SK-N-SH treated with all-trans-retinoic acid at 6 μM for 48 hours (cell line): ENCODE results near the gene FAM216A.

Source experiments
- CSRNP3 ChIP-seq: fragments of 250-450 bp; sonication (Bioruptor Pico); IDR thresholded peaks from 2 replicates; pipeline ENCODE4 v1.5.1; 2021; ENCODE audit warnings: mild to moderate bottlenecking, moderate library complexity
- GLIS3 ChIP-seq: fragments of 250-450 bp; sonication (Bioruptor Pico); IDR thresholded peaks from 2 replicates; pipeline ENCODE4 v1.5.0; 2020; ENCODE audit warnings: mild to moderate bottlenecking, moderate library complexity

- TF ChIP-seq CSRNP3 (CRISPR knock-in tag) (no peak), GLIS3 (CRISPR knock-in tag) (no peak)
Measured at GRCh38 chr12:110449799-110450497, 18.7 kb upstream of the FAM216A start, which contains the start of gene ARPC3.
